CD4-positive, alpha-beta memory T cell (primary cell): ENCODE data around the gene GBA3. TPM values are rescaled to one million over a fixed set of nuclear protein-coding genes. Genes with fewer than 3 reads are reported as not detected.

Experiments
- CTCF ChIA-PET: fragments of 350-600 bp; sonication (Branson Sonifier 250); formaldehyde crosslinking; loops from one replicate; lab custom pipeline; 2021; ENCODE audit warnings: inconsistent platforms; ENCODE audit not compliant: partially characterized antibody; lab: Charles Lee
- POLR2A ChIA-PET: fragments of 350-600 bp; sonication (Branson Sonifier 250); formaldehyde crosslinking; loops from one replicate; lab custom pipeline; 2021; ENCODE audit not compliant: partially characterized antibody; lab: Charles Lee
- DNase-seq, 5 donors: peaks; one replicate each; pipeline versions ENCODE4 v3.0.0 to v3.0.0-alpha.2; 2020 to 2022; ENCODE audit warnings: mixed read lengths in 1 of 5
- H3K27ac ChIP-seq: one replicate; pipeline ENCODE4 v1.7.0; 2013; ENCODE audit warnings: low read depth, low read length
- H3K27me3 ChIP-seq: 2 replicates; pipeline ENCODE4 v1.7.0; 2013; ENCODE audit warnings: mild to moderate bottlenecking, low read length, moderate library complexity; ENCODE audit not compliant: insufficient read depth
- H3K36me3 ChIP-seq: 2 replicates; pipeline ENCODE4 v1.7.0; 2013; ENCODE audit warnings: mild to moderate bottlenecking, low read length, moderate library complexity; ENCODE audit not compliant: insufficient read depth
- H3K4me1 ChIP-seq: 2 replicates; pipeline ENCODE4 v1.7.0; 2013; ENCODE audit warnings: mild to moderate bottlenecking, low read length, moderate library complexity; ENCODE audit not compliant: insufficient read depth
- H3K4me3 ChIP-seq, 2 donors: one replicate each; pipeline ENCODE4 v1.7.0; 2013; ENCODE audit warnings: low read length in 2 of 2, mild to moderate bottlenecking in 1 of 2
- H3K9me3 ChIP-seq, 2 donors: one replicate each; pipeline ENCODE4 v1.7.0; 2013; ENCODE audit warnings: low read length in 2 of 2, control low read depth in 1 of 2; ENCODE audit not compliant: control insufficient read depth in 1 of 2
- H3K27ac Mint-ChIP-seq, 7 donors: one replicate each; pipeline ENCODE4 v1.8.0; 2020 to 2021; ENCODE audit warnings: mixed read lengths in 7 of 7, mild to moderate bottlenecking in 6 of 7, inconsistent platforms in 3 of 7, moderate library complexity in 3 of 7
- H3K27me3 Mint-ChIP-seq, 2 donors: one replicate each; pipeline ENCODE4 v1.8.0; 2020 to 2021; ENCODE audit warnings: mixed read lengths in 2 of 2
- H3K36me3 Mint-ChIP-seq, 2 donors: one replicate each; pipeline ENCODE4 v1.8.0; 2020 to 2021; ENCODE audit warnings: mixed read lengths in 2 of 2, inconsistent platforms in 1 of 2, mild to moderate bottlenecking in 1 of 2
- H3K4me1 Mint-ChIP-seq, 4 donors: one replicate each; pipeline ENCODE4 v1.8.0; 2020 to 2021; ENCODE audit warnings: mixed read lengths in 4 of 4, mild to moderate bottlenecking in 1 of 4
- H3K4me3 Mint-ChIP-seq, 8 donors: one replicate each; pipeline ENCODE4 v1.8.0; 2020 to 2021; ENCODE audit warnings: mixed read lengths in 8 of 8, mild to moderate bottlenecking in 7 of 8, moderate library complexity in 6 of 8, inconsistent platforms in 3 of 8
- H3K9me3 Mint-ChIP-seq, 8 donors: one replicate each; pipeline ENCODE4 v1.8.0; 2020 to 2021; ENCODE audit warnings: mixed read lengths in 8 of 8, mild to moderate bottlenecking in 5 of 8, inconsistent platforms in 3 of 8, moderate library complexity in 1 of 8
- intact Hi-C: fragments of 100-400 bp; cut with micrococcal nuclease; formaldehyde crosslinking; loops from one replicate; pipeline ENCODE4 v1.15.1; 2023
- polyA plus RNA-seq, 2 donors: library from polyadenylated mRNA; unstranded; fragments of 300-500 nt; fragmentation: Illumina TruSeq; gene quantifications; one replicate each; pipeline ENCODE4 v1.2.3, GENCODE V29; 2021
- total RNA-seq, 2 experiments: library from RNA; stranded (reverse); gene quantifications; one replicate each; pipeline ENCODE4 v1.2.3, GENCODE V29; 2021

Gene GBA3
- total and polyA plus RNA-seq, 4 experiments from 2014 or later: not detected

DNA sequence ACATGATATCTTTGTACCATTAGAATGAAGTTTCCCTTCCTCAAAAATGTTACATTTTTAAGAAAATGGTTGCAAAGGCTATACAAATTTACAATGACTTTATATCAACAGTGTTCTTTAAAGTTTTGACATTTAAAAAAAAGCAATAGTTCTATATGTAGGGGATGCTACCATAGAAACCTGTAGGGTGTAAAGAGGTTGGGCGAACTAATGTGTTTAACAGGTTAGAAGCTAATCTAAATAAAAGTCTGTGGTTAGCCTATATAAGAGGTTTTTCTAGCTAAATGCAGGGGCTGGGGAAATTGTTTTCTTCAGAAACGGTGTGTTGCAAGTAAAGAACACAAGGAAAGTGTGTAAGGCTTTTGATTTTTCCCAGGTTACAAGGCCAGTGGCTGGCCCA, 73.3 kb downstream of the GBA3 start:
- Histone ChIP-seq H3K9me3 (no peaks in the 10 kb centered on the region), H3K27ac (no peak overlapping the region), H3K4me3 (no peak overlapping the region), H3K36me3 (no peaks in the 10 kb centered on the region), H3K4me1 (no peaks in the 10 kb centered on the region), H3K27me3 (no peaks in the 10 kb centered on the region)
- ChIA-PET CTCF (no interaction called here), POLR2A (no interaction called here)
- no peak overlapping the region for H3K27ac Mint-ChIP-seq
- H3K4me3 Mint-ChIP-seq: no peak overlapping the region
- intact Hi-C loops: no loop called here
- DNase-seq: no peak
- no peaks in the 10 kb centered on the region for H3K27me3 Mint-ChIP-seq
- H3K4me1 Mint-ChIP-seq: no peaks in the 10 kb centered on the region
- peaks cover 0 to 18% (median 2%) of the 10 kb centered on the region in 8 donors for H3K9me3 Mint-ChIP-seq
- H3K36me3 Mint-ChIP-seq: no peaks in the 10 kb centered on the region

DNA sequence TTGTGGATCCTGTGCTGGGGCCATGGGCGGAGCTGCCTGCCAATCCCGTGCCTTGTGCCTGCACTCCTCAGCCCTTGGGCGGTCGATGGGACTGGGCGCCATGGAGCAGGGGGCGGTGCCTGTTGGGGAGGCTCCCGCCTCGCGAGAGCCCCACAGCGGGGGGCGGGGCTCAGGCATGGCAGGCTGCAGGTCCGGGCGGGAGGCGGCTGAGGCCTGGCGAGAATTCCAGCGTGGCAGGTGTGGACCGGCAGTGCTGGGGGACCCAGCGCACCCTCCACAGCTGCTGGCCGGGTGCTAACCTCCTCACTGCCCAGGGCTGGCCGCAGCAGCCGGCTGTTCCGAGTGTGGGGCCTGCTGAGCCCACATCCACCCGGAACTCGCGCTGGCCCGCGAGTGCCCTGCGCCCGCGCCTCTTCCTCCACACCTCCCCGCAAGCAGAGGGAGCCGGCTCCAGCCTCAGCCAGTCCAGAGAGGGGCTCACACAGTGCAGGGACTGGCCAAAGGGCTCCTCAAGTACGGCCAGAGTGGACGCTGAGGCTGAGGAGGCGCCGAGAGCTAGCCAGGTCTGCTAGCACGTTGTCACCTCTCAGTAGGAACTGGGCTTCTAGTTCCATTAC, 85.9 kb downstream of the GBA3 start:
- Histone ChIP-seq H3K27ac (no peak overlapping the region), H3K4me1 (no peaks in the 10 kb centered on the region), H3K9me3 (no peaks in the 10 kb centered on the region), H3K4me3 (no peak overlapping the region), H3K27me3 (no peaks in the 10 kb centered on the region), H3K36me3 (no peaks in the 10 kb centered on the region)
- Mint-ChIP-seq H3K27me3 (no peaks in the 10 kb centered on the region), H3K9me3 (peaks cover 7 to 32% (median 12%) of the 10 kb centered on the region in 8 donors), H3K4me3 (no peak overlapping the region), H3K4me1 (no peaks in the 10 kb centered on the region), H3K27ac (no peak overlapping the region), H3K36me3 (peaks cover 0 to 2% of the 10 kb centered on the region in 2 donors)
- intact Hi-C loops: no loop called here
- ChIA-PET POLR2A (no interaction called here), CTCF (no interaction called here)
- no peak for DNase-seq

- no peaks in the 10 kb centered on the region for H3K36me3 ChIP-seq
- intact Hi-C loops: no loop called here
- DNase-seq: no peak
- H3K27me3 ChIP-seq: no peaks in the 10 kb centered on the region
- no peak overlapping the region for H3K4me3 ChIP-seq
- H3K27ac ChIP-seq: no peak overlapping the region
- peaks cover 0 to 2% of the 10 kb centered on the region in 2 donors for H3K36me3 Mint-ChIP-seq
- no peaks in the 10 kb centered on the region for H3K4me1 Mint-ChIP-seq
- no peaks in the 10 kb centered on the region for H3K4me1 ChIP-seq
- H3K9me3 ChIP-seq: no peaks in the 10 kb centered on the region
- peaks cover 7 to 29% (median 13%) of the 10 kb centered on the region in 8 donors for H3K9me3 Mint-ChIP-seq
- no peak overlapping the region for H3K27ac Mint-ChIP-seq
- ChIA-PET CTCF (no interaction called here), POLR2A (no interaction called here)
- H3K4me3 Mint-ChIP-seq: no peak overlapping the region
- H3K27me3 Mint-ChIP-seq: no peaks in the 10 kb centered on the region
Observed at GRCh38 chr4:22780317-22780716, 87.6 kb downstream of the GBA3 start.

DNA sequence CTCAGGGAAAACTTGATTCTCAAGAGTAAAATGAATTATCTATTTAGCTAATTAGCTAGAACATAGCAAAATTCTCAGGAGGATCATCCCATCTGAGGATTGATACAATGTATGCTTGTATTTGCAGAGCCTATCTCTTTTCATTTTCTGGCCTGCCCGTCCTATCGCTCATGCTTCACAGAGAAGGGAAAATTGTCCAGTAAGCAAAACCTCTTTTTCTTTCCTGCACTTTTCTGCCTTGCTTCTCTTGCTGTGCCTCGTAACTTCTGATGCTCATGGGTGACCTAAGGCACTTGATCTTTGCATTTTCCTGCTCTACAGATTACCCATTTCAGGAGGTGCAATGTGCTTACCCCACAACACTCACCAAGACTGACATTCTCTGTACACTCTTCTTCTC, 88.1 kb downstream of the GBA3 start:
- intact Hi-C loops: no loop called here
- Histone ChIP-seq H3K36me3 (no peaks in the 10 kb centered on the region), H3K4me1 (no peaks in the 10 kb centered on the region), H3K27ac (no peak overlapping the region), H3K9me3 (no peaks in the 10 kb centered on the region), H3K27me3 (no peaks in the 10 kb centered on the region), H3K4me3 (no peak overlapping the region)
- ChIA-PET POLR2A (no interaction called here), CTCF (no interaction called here)
- no peaks in the 10 kb centered on the region for H3K27me3 Mint-ChIP-seq
- H3K27ac Mint-ChIP-seq: no peak overlapping the region
- no peak for DNase-seq
- peaks cover 3 to 29% (median 9%) of the 10 kb centered on the region in 8 donors for H3K9me3 Mint-ChIP-seq
- no peaks in the 10 kb centered on the region for H3K4me1 Mint-ChIP-seq
- no peak overlapping the region for H3K4me3 Mint-ChIP-seq
- H3K36me3 Mint-ChIP-seq: peaks cover 0 to 2% of the 10 kb centered on the region in 2 donors

GRCh38 chr4:22787753-22788375, 95.1 kb downstream of the GBA3 start:
- Histone ChIP-seq H3K4me3 (no peak overlapping the region), H3K27me3 (no peaks in the 10 kb centered on the region), H3K27ac (no peak overlapping the region), H3K36me3 (no peaks in the 10 kb centered on the region), H3K4me1 (no peaks in the 10 kb centered on the region), H3K9me3 (no peaks in the 10 kb centered on the region)
- Mint-ChIP-seq H3K36me3 (no peaks in the 10 kb centered on the region), H3K27ac (no peak overlapping the region), H3K4me1 (no peaks in the 10 kb centered on the region), H3K27me3 (no peaks in the 10 kb centered on the region), H3K9me3 (peaks cover 0 to 13% (median 5%) of the 10 kb centered on the region in 8 donors), H3K4me3 (no peak overlapping the region)
- ChIA-PET POLR2A (no interaction called here), CTCF (no interaction called here)
- intact Hi-C loops: no loop called here
- no peak for DNase-seq

DNA sequence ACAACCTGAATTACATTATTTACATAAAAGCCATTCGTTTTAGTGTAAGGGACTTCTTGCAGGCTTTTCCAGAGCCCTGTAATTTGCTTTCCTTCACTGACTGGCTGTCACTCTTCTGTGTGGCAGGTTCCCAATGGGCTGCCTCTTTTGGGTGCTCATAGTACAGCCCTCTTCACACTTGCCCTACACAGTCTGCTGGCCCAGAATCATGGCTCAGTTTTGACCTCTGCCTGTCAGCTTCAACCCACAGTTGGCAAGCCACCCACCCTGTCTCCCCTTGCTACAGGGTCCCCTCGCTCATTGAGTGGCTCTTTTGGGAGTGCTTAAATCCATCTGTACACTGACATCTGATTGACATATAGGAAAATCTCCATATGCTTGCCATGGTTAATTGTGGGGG, 97.9 kb downstream of the GBA3 start:
- H3K27ac ChIP-seq: no peak overlapping the region
- Mint-ChIP-seq H3K27me3 (no peaks in the 10 kb centered on the region), H3K4me1 (no peaks in the 10 kb centered on the region), H3K36me3 (no peaks in the 10 kb centered on the region), H3K9me3 (peaks cover 0 to 12% (median 4%) of the 10 kb centered on the region in 8 donors), H3K27ac (no peak overlapping the region), H3K4me3 (no peak overlapping the region)
- intact Hi-C loops: no loop called here
- no peaks in the 10 kb centered on the region for H3K36me3 ChIP-seq
- no peak for DNase-seq
- peaks cover 0 to 4% of the 10 kb centered on the region in 2 donors for H3K9me3 ChIP-seq
- no peaks in the 10 kb centered on the region for H3K27me3 ChIP-seq
- ChIA-PET POLR2A (no interaction called here), CTCF (no interaction called here)
- H3K4me1 ChIP-seq: no peaks in the 10 kb centered on the region
- H3K4me3 ChIP-seq: no peak overlapping the region

DNA sequence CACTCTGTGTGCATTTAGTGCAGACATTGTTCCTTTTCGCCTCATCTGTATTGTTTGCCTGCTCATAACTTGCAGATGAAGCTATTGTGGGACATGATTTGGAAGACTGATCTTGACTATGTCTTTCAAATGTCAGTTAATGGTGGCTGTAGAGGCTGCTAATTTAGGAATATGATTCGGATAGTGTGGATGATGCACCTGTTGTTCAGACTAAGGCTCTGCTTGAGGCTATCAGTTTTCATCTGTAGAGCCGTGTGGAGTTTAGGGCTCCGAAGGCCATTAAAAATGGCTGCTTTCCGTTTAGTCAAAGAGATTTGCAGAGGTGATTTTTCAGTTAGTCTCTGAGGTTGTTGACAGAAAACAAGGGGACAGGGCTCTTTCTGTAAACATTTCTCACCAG, 102.0 kb downstream of the GBA3 start:
- H3K4me3 ChIP-seq: no peak overlapping the region
- H3K27me3 Mint-ChIP-seq: peaks cover 0 to 2% of the 10 kb centered on the region in 2 donors
- ChIA-PET POLR2A (no interaction called here), CTCF (interaction anchor here (0.7 kb wide), 1 partner anchor 9 kb away, joined by 3 read pairs; no protein-coding TSS in a partner anchor)
- no peak overlapping the region for H3K27ac ChIP-seq
- H3K4me1 Mint-ChIP-seq: no peaks in the 10 kb centered on the region
- H3K27ac Mint-ChIP-seq: no peak overlapping the region
- no peaks in the 10 kb centered on the region for H3K36me3 Mint-ChIP-seq
- H3K9me3 Mint-ChIP-seq: peaks cover 0 to 7% (median 2%) of the 10 kb centered on the region in 8 donors
- H3K27me3 ChIP-seq: no peaks in the 10 kb centered on the region
- intact Hi-C loops: no loop called here
- no peak overlapping the region for H3K4me3 Mint-ChIP-seq
- no peak for DNase-seq
- peaks cover 0 to 4% of the 10 kb centered on the region in 2 donors for H3K9me3 ChIP-seq
- H3K36me3 ChIP-seq: no peaks in the 10 kb centered on the region
- no peaks in the 10 kb centered on the region for H3K4me1 ChIP-seq
